ENCODE results near the gene KIAA1328.

DNA sequence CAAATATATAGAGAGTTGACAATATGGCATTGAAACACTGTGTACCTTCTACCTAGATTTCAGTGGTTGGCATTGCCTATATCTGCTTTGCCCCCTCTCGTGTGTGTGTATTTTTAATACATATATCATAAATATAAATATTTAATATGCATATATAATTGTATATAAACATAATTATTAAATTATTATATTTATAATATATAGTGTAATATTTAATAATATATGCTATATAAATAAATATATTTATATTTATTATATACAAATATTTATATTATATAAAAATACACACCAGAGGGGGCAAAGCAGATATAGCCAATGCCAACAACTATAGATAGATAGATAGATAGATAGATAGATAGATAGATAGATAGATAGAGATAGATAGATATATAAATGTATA lies 124.1 kb downstream of the KIAA1328 start:
- TF ChIP-seq, protein P1, sequence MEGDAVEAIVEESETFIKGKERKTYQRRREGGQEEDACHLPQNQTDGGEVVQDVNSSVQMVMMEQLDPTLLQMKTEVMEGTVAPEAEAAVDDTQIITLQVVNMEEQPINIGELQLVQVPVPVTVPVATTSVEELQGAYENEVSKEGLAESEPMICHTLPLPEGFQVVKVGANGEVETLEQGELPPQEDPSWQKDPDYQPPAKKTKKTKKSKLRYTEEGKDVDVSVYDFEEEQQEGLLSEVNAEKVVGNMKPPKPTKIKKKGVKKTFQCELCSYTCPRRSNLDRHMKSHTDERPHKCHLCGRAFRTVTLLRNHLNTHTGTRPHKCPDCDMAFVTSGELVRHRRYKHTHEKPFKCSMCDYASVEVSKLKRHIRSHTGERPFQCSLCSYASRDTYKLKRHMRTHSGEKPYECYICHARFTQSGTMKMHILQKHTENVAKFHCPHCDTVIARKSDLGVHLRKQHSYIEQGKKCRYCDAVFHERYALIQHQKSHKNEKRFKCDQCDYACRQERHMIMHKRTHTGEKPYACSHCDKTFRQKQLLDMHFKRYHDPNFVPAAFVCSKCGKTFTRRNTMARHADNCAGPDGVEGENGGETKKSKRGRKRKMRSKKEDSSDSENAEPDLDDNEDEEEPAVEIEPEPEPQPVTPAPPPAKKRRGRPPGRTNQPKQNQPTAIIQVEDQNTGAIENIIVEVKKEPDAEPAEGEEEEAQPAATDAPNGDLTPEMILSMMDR (IDR thresholded peaks at IDR 0.05), result no peak
- TF ChIP-seq ELF1 (IDR thresholded peaks at IDR 0.05), result no peak
- no peak for TF ChIP-seq RAD21 (IDR thresholded peaks at IDR 0.05; ENCODE audit: low read length)
- TF ChIP-seq NRF1 (IDR thresholded peaks at IDR 0.05; ENCODE audit: low read depth, low read length), result no peak
- no peak for TF ChIP-seq EZH2phosphoT487 (IDR thresholded peaks at IDR 0.05; ENCODE audit: borderline replicate concordance, low read depth)
- TF ChIP-seq JUND (IDR thresholded peaks at IDR 0.05), result no peak
- TF ChIP-seq POLR2AphosphoS5 (IDR thresholded peaks at IDR 0.05; ENCODE audit: low read depth, low read length), result no peak
- TF ChIP-seq EP300 (IDR thresholded peaks at IDR 0.05; ENCODE audit: borderline replicate concordance in 1 of 2, low read depth in 1 of 2, low read length in 1 of 2), result no peak
- TF ChIP-seq FOSL2 (IDR thresholded peaks at IDR 0.05; ENCODE audit: borderline replicate concordance, low read depth), result no peak

Data from SK-N-SH (cell line).